GM21515 (cell line): ENCODE results near the gene ATP23.

Experiments
- ATAC-seq: cut with Tn5 transposase; IDR thresholded peaks from one replicate; pipeline ENCODE4 v1.9.1; 2021; ENCODE audit not compliant: unreplicated experiment

Gene ATP23

DNA sequence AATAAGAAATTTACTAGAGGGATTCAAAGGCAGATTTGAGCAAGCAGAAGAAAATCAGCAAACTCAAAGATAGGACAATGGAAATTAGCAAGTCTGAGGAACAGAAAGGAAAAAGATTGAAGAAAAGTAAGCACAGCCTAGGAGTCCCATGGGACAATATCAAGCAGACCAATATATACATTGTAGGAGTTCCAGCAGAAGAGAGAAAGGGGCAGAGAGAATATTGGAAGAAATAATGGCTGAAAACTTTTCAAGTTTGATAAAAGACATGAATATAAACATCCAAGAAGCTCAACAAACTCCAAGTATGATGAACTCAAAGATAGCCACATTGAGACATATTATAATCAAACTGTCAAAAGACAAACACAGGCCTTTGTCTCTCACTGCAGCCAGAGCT, 25.2 kb downstream of the ATP23 start:
- no peak for ATAC-seq

DNA sequence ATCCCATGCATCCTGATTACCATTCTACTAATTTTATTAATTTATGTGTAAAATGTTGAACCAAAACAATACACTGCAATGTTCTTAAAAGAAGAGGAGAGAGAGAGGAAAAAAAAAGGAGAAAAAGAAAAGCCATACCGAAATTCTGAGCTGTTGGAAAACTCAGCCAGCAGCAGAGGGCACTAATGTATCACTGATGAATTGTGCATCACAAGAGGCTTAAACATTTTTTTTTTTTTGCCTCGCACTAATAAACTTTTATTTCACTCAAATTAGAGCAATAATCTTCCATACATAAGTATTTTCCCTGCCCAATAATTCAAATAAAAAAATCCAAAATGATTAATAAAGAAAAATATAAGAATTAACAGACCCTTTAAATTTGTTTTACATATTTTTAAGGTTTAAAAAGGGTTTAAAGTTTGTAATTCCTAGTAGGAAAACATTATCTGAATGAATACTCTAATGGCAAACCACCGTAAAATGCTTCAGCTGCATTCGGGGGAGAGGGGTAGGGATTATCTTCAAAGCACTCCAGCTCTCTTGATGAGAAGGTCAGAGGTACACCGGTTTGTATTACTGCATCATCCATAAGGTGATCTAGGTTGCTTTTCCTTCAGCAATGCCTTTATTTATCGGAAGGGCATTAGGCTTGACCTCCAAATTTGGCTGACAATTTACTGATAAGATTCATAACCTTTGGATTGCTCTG, 41.9 kb downstream of the ATP23 start:
- ATAC-seq, result no peak

DNA sequence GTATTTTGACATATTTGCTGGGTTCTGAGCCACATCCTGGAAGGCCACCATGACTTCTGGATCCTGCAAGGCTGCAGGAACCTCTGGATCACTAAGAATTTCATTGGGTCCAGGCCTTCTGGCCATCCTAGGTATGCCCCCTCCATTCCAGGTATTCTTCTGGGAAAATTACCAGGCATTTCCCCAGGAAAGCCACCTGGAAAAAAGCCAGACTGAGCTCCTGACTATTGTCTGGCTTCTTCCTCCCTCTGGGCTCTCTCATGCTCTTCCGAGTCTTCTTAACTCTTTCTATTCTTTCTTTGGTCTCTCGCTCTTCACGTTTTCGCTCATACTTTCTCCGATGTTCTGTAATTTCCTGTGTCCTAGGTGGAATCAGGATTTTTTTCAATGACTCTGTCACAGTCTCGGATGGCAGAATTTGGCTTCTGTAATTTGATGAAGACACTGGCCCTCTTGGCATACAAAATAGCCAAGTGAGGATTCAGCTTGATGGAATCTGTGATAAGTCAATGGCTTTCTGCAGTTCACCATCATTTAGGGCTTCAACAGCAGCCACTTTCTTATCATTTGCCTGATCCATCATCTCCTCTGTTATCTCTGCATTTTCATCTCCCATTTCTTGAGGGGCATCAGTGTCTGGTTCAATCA, 42.6 kb downstream of the ATP23 start:
- no peak for ATAC-seq

DNA sequence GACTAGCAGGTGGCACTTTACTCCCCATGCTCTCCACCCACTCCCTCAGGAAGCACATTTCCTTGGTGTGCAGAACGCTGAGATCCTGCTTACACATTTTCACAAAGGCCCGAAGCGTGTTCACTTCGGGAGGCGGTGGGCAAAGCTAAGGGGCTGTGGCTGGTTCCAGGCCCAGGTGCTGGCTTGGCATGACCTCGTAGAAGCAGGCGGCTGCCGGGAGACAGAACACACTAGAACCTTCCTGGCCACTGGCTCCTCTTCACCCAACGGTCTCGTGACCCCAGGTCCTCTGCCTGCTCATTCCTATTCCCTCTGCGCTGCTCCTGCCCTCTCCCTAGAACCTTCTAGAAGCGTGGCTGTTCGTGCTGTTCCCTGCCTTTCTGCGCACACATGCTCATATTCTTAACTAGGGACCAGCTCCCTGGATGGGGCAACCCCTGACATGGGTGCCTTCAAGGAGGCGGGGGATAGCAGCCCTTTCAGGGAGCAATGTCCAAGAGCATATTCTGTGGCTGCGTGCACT, 43.3 kb downstream of the ATP23 start:
- ATAC-seq, result no peak

DNA sequence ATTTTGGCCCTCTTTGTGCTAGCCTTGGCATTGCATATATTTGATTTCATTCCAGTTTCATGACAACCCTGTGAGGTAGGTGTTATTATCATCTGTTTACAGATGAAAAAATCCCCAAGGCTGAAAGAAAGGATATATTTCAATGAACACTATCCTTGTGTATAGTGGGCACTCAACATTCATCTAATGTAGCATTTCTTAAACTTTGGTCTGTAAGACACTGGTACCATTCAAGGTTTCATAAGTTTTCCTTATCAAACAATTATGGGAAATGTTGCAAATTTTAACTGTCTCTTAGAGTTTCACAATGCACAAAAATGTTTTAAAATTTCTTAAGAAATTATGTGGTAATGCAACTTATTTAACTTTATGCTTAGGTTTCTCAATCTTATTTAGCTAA, 44.3 kb downstream of the ATP23 start:
- ATAC-seq, result no peak

DNA sequence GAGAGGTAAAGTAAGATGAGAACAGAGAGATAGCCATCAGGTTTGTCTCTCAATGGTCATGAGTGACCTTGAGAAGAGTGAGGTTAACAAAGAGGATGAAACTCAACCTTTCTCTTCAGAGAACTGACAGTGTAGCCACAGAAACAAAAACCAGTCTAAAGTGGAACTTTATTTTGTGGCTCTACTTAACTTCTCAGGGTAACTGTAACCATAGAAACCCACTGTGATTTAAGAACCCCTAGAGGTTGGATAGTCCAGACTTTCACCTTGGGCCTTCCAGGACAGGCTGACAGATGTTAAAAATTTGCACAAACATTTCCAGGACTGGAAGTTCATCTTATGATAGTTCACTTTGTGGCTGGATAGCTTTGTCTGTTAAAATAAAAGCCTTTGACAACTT, 48.5 kb downstream of the ATP23 start:
- no peak for ATAC-seq

DNA sequence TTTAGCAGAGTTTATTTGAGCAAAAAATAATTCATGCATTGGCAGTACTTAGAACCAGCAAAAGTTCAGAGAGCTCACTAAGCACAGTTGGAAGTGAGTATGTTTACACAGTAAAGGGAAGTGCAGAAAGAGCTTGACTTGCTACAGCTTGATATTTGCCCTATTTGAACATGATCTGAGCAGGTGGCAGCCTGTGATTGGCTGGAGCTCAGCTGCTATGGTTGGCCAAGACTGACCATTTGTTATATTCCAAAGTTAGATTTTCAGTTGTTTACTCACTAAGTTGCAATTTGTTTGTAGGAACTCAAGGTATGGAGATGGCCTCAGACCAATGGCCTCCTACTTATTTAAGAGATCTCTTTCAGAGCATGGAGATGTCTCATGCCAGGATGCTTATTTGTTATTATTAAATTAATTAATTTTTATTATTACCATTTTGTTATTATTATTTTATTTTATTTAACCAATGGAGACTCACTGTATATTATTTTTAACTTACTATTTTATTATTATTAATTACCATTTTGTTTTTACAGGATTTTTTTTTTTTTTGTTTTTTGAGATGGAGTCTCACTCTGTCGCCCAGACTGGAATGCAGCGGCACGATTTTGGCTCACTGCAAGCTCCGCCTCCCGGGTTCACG, 49.0 kb downstream of the ATP23 start:
- ATAC-seq, result no peak

DNA sequence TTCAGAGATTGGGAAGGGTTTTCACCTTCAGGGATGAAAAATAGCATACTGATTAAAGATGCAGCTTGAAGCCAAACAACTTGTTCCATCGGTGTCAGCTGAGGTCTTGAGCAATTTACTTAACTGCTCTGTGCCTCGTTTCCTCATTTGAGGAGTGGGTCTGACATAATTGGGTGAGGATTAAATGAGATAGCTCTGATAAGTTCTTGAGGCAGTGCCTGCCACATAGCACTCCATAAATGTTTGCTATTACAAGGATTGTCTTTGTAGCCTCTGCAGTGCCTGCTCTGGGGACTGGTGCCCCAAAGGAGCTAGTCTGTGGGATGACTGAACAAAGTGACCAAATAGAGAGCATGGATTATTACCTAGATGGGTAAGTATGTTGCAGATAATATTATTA, 50.6 kb downstream of the ATP23 start:
- ATAC-seq, result no peak

DNA sequence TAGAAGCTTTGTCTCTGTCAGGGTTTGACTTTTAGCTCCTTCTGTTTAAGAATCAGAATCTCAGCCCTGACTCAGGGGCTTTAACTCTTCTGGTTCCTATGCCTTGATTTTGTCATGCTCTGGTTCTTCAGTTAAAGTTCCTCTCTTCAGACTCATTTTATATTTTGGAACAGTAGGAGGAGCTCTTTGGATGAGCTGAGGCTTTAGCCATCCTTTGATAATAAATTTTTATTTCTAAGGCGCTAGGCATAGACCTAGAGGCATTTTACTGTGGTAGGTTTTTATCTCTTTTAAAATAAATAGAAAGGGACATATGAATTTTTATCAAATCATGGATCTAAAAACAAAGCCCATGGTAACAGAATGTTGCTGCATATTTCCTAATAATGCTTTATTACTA, 51.7 kb downstream of the ATP23 start:
- ATAC-seq, result no peak

DNA sequence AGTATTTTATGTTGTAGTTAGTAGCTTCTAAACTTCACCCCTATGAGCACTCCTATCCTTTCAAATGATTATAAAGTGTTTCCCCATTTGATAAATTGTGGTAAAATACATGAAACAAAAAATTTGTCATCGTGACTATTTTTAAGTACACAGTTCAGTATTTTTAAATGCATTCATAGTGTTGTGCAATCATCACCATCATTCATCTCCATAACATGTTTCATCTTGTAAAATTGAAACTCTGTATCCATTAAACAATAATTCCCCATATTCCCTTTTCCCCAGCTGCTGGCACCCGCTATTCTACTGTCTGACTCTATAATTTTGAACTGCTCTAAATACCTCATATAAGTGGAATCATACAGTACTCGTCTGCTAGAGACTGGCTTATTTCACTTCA, 52.5 kb downstream of the ATP23 start:
- ATAC-seq, result no peak

DNA sequence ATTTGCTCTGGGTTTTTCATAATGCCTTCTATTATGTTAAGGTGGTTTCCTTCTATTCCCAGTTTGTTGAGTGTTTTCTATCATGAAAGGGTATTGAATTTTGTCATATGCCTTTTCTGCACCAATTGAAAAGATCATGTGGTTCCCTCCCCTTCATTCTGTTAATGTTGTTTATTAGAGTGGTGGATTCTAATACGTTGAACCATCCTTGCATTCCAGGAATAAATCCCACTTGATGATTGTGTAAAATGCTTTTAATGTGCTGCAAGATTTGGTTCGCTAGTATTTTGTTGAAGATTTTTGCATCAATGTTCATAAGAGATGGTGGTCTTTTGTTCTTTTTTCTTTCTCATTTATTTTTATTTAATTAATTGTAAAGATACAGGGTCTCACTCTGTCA, 55.2 kb downstream of the ATP23 start:
- no peak for ATAC-seq

DNA sequence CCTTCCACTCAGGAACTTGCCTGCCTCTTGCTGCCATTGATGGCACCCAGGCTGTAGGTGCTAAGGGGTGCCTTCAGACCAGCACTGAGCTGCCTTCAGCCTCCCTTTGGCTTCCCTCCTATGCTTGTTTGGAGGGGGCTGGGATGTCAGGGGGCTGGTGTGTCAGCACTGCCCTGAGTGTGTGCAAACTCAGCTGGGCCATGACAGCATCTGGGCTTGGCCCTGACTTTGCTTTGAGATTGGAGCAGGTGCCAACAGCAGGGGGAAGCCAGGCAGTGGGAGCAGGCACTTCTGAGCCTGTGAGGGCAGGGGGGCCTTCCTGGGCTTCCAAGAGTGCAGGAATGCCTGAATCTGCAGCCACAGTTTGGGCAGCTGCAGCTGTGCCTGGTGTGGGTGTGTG, 56.9 kb downstream of the ATP23 start:
- no peak for ATAC-seq

DNA sequence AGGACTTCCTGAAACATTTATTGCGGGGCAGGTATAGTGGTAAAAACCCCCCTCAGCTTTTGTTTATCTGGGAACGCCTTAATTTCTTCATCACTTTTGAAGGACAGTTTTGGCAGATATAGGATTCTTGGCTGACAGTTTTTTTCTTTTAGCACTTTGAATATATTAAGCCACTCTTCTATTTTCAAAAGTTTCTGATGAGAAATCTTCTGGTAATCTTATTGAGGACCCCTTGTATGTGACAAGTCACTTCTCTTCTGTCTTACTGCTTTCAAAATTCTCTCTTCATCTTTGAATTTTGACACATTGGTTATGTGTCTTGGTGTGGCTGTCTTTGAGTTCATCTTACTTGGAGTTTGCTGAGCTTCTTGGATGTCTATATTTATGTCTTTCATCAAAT, 59.1 kb downstream of the ATP23 start:
- no peak for ATAC-seq

DNA sequence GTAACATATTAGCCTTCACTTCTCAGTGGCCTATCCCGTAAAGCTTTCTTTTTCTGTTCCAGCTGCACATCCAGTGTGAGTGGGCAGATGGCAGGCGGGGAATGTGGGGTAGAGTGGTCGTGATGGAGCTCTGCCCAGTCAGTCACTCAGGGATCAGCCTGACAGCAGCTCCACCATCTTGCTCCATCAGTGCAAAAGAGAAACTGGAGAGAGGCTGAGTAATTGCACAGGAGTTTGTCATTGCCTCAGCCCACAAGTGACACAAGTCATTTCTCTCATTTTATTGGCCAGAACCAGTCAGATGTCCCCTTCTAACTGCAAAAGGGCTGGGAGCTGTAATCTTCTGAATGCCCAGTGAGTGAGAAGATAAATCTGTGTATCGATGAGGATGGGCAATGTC, 66.5 kb downstream of the ATP23 start:
- no peak for ATAC-seq

DNA sequence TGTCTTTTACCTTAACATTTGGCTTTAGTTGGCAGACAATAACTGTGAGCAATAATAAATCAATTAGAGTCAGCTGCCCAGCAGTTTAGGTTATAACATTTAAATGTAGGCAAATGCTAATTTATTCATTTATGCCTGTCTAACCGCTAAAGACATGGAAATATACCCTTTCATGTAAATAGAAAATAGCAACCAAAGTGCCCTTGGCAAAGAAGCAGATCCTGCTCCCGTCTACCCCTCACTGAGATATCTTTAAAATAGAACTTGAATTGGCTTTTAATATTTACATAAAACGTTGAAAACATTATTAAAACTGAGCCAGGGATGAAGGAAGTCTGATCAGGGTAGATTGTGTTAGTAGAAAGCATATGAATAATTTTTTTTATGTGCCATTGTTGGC, 67.3 kb downstream of the ATP23 start:
- ATAC-seq, result no peak
